ENCODE measurements around the gene ZIC1.

The ZIC1 gene

GRCh38 chr3:147411815-147412241 is 2.7 kb downstream of the ZIC1 start:
- no peak for DNase-seq

DNA sequence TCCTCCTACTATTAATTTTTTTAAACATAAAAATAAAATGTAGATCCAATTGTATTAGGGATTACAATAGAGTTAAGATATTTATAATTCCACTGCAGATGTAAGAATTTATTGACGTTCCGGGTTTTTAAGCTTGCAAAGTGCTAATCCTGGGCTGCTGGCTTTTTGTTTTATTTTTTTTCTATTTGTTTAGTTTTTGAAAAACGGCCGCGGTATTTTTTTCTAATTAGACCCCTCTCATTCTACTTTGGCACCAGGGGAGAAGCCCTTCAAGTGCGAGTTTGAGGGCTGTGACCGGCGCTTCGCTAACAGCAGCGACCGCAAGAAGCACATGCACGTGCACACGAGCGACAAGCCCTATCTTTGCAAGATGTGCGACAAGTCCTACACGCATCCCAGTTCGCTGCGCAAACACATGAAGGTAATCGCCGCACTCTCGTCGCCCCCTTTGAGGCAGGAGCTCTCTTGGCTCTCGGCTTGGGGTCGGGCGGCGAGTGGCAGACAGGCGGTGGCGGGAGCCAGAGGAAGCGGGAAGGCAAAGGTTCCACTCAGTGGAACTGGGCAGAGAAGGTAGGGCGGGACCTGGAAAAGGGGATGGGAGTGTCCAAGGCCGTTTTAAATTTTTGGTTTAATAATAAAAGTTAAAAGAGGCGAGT is 3.2 kb downstream of the ZIC1 start:
- DNase-seq, result no peak

GRCh38 chr3:147412917-147413685 is 3.9 kb downstream of the ZIC1 start:
- DNase-seq, result no peak

DNA sequence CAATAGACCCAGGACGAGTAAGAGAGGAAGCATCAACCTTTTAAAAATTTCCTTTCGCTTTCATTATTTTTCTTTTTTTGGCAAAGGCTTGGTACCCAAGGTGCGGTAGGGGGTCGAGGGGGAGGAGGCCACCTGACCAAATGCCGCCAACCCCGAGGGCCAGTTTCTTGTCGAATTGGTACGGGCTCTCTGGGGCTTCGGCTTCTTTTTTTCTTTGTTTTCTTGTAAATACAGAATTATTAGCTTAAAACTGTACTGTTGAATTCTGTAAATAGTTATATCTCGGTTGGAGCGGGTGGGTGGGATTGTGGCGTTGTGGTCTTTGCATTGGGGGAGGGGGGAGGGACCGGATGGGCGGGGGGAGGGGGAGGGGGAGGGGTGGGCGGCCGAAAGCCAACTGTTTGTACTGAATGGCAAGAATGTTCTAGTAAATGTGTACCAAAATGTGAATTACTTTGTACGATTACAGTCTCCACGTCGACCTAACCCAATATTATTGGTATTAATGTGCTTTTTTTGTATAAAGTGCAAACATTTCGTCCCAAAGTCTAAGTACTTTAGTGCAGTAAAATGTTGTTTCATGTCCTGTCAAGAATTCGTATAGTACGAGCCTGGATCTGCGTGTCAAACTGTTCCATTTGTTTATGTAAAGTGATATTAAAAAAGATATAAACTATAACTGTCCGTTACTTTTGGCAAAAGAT is 4.7 kb downstream of the ZIC1 start:
- DNase-seq, result no peak

GRCh38 chr3:147414390-147415138 is 5.4 kb downstream of the ZIC1 start:
- DNase-seq, result no peak

- no peak for DNase-seq
Measured at GRCh38 chr3:147415286-147415685, 6.1 kb downstream of the ZIC1 start.

GRCh38 chr3:147415874-147416273 is 6.7 kb downstream of the ZIC1 start:
- DNase-seq, result no peak

DNA sequence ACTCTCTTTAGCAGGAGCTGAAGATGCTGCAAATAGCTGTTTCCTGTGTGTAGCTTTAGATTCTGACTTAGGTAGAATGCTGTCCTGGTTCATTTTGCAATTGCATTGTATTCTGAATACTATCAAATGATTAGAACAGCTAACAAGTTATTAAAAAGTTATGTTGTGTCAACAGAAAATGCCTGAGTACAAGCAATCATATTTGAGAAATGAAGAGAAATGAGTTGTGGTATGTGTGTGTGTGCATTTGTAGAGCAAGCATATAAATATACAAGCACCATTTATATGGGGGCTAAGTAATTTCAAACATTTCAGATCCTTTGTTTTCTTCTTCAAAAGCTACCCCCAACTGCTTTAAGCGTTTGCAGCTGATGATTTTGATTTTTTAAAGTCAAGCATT is 7.8 kb downstream of the ZIC1 start:
- no peak for DNase-seq

DNA sequence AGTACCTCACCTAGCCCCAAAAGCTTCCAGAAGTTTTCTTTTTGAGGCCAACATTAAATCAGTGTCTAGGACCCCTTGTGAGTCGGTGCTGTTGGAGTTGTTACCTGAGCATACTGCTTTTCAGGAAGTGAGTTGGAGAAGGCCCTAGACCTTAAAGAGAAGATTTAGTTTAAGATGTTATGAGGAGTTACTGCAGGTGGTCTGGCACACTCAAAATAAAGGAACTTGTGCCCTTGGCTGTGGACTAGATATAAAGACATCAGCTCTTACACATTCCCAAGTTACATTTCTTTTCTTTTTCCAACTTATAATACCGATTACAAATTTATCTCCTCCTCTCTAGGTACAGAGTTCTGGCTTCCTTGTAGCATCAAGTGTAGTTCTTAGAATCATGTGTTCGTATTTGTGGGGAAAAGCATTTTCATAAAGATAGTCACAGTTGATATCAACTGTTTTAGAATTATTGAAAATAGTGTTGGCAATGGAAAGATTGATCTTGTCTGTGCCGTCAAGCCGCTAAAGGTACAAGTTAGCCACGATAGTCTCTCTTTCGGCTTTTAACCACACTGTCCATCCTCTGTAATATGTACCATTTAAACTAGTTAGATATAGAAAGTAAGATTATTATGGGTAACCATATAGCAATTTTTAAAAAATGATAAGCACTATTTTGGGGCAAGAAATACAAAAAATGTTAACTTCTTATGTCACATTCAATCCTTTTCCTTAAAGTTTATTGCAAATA is 8.6 kb downstream of the ZIC1 start:
- DNase-seq, result no peak

GRCh38 chr3:147418371-147418781 is 9.2 kb downstream of the ZIC1 start:
- DNase-seq, result no peak

GRCh38 chr3:147418808-147419701 is 9.9 kb downstream of the ZIC1 start:
- DNase-seq, result no peak

GRCh38 chr3:147419781-147420224 is 10.6 kb downstream of the ZIC1 start:
- no peak for DNase-seq

GRCh38 chr3:147420353-147421183 is 11.4 kb downstream of the ZIC1 start:
- DNase-seq, result no peak

- DNase-seq, result no peak
Measured at GRCh38 chr3:147421184-147421912, 12.2 kb downstream of the ZIC1 start.

- no peak for DNase-seq
Measured at GRCh38 chr3:147422196-147422595, 13.0 kb downstream of the ZIC1 start.

DNA sequence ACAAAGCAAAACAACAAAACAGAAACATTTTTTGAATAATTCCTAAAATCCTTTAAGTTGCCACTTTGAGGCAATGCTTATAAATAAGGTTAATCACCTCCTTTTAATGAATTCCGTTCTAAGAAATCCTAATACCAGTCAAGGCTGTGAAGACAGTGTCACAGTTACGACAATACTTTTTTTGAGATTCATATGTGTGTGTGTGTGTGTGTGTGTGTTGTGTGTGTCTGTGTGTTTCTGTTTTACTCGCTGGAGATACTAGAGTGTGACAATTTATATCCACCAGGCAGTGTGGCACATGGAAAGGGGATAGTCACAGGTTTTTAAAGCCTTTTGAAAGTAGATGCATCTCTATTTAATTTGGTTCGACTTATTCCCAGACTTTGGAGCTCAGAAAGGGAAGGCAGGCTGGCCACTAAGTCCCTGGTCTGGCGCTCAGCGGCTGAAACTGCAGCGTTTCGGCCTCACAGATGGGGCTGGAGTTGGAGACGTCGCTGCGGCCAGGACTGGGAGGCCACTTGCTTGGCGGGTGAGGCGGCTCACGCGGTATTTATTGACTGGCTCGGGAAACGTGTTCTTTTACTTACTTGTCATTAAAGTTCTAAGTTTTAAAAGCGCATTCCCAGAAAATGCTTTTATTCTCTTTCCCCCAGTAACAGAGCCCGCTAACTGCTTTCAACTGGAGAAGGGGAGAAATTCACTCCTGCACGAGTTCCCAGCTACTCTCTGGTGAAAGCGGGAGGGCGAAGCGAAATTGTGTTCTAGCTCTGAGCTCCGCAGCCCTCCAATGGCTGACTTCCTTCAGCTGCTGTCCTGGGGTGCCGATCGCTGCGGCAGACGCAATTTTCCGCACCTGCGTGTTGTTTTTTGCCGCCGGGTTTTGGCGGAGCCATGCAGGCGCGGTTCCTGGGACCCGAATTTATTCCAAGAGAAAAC is 13.7 kb downstream of the ZIC1 start:
- no peak for DNase-seq

GRCh38 chr3:147423537-147423797 is 14.3 kb downstream of the ZIC1 start:
- no peak for DNase-seq

DNA sequence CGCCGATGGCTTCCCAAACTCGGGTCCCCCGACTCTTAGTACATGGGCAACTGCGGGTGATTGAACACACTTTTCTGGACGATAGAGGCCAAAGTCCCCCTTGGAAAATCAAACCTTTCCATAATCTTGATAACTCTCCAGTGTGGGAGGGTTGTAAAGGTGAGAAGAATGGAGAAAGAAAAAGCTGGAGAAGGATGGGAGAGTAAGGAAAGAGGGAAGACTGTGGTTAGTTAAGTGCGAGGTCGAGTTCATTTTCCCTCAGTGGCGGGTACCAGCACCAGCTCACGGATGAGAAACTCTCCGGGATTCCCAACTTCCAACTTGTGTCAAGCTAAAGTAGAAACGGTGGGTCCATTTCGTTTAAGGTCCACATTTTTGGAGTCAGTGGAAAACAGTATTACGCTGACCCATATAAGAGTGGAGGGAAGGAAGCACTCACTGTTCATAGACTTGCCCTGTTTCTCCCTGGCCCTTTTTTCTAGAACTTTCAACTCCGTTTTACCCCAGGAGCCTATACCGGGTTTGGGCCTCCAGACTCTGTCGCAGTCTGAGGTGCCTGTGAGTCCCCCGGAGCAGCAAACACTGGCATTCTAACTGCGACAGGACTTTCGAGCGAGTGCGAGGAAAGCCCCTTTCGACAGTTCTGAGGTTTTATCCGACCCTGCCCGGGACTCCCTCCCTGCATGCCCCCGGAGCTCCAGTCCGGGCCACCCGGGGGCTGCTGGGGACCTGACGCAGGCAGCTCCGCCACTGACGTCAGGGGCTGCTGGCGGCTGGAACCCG is 14.8 kb downstream of the ZIC1 start:
- DNase-seq, result no peak
